Measurements from ENCODE around the gene PUS10.

GRCh38 chr2:61059382-61059781, 41.3 kb upstream of the PUS10 start:
- no peak for TF ChIP-seq POLR2AphosphoS5 (IDR thresholded peaks at IDR 0.05; ENCODE audit: low read depth)
- no peak for TF ChIP-seq EZH2 (IDR thresholded peaks at IDR 0.05; ENCODE audit: low read depth, unreplicated experiment)
- no peak for TF ChIP-seq CTCF (conservative IDR thresholded peaks at IDR 0.05; ENCODE audit: low read depth in 2 of 2)
- no peak for TF ChIP-seq EZH2phosphoT487 (IDR thresholded peaks at IDR 0.05; ENCODE audit: unreplicated experiment)
- TF ChIP-seq ZNF331 (CRISPR knock-in tag; IDR thresholded peaks at IDR 0.05; ENCODE audit: low read depth), result no peak
- TF ChIP-seq REST (IDR thresholded peaks at IDR 0.05; ENCODE audit: unreplicated experiment), result no peak
- TF ChIP-seq CREB1 (CRISPR knock-in tag; IDR thresholded peaks at IDR 0.05; ENCODE audit: low read depth), result no peak
- TF ChIP-seq JUNB (IDR thresholded peaks at IDR 0.05; ENCODE audit: unreplicated experiment), result no peak
- no peak for TF ChIP-seq ZNF114 (CRISPR knock-in tag; IDR thresholded peaks at IDR 0.05)
- no peak for TF ChIP-seq ETS1 (IDR thresholded peaks at IDR 0.05)
- no peak for TF ChIP-seq ZNF462 (CRISPR knock-in tag; IDR thresholded peaks at IDR 0.05)
